ENCODE data around the gene JSRP1.

DNA sequence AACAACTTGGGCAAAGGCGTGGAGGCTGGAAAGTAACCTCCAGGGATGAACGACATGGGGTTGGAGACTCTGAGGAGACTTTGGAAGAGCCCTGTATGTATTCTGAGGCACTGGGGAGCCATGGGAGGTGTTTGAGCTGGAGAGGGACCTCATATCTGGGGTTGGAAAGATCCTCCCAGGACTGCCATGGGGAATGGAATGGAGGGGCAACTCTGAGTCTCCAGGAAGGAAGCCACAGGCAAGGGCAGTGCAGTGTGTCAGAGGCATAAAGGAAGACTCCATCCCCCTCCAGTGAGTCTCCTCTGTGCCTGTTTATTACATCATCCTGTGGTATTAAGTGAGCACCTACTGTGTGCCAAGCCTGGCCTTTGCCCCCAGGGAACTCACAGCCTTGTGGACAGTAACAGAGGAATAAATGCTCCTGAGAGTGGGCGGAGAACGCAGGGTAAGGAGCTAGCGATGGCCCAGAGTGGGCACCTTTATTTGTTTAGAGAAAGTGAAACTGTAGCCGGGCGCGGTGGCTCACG is 18.0 kb upstream of the JSRP1 start:
- TF ChIP-seq, protein P1, sequence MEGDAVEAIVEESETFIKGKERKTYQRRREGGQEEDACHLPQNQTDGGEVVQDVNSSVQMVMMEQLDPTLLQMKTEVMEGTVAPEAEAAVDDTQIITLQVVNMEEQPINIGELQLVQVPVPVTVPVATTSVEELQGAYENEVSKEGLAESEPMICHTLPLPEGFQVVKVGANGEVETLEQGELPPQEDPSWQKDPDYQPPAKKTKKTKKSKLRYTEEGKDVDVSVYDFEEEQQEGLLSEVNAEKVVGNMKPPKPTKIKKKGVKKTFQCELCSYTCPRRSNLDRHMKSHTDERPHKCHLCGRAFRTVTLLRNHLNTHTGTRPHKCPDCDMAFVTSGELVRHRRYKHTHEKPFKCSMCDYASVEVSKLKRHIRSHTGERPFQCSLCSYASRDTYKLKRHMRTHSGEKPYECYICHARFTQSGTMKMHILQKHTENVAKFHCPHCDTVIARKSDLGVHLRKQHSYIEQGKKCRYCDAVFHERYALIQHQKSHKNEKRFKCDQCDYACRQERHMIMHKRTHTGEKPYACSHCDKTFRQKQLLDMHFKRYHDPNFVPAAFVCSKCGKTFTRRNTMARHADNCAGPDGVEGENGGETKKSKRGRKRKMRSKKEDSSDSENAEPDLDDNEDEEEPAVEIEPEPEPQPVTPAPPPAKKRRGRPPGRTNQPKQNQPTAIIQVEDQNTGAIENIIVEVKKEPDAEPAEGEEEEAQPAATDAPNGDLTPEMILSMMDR (conservative IDR thresholded peaks at IDR 0.05 in 1 of 2, IDR thresholded peaks at IDR 0.05 in 1 of 2; ENCODE audit: low read depth in 1 of 2, low read length in 2 of 2), result no peak
- TF ChIP-seq EZH2 (IDR thresholded peaks at IDR 0.05; ENCODE audit: low read length, missing control alignments), result no peak

Data from fibroblast of lung (primary cell).